Activated naive CD4-positive, alpha-beta T cell treated with anti-CD3 and anti-CD28 coated beads for 36 hours (primary cell): Measurements from ENCODE around the gene ERBIN. TPM values are rescaled to one million over a fixed set of nuclear protein-coding genes. Genes with fewer than 3 reads are reported as not detected.
"Not testable (repeated sequence)": the region's sequence is repeated elsewhere in the genome, so short reads cannot be mapped to it uniquely, and the experiment has no call there.

ENCODE experiments used
- CTCF ChIA-PET: fragments of 350-600 bp; sonication (Branson Sonifier 250); formaldehyde crosslinking; loops from one replicate; lab custom pipeline; 2021; ENCODE audit warnings: antibody characterized with exemption; lab: Charles Lee
- DNase-seq: peaks from one replicate; pipeline ENCODE4 v3.0.0-alpha.2; 2020
- H3K27ac Mint-ChIP-seq: one replicate; pipeline ENCODE4 v1.8.0; 2021; ENCODE audit warnings: mild to moderate bottlenecking, mixed read lengths
- H3K27me3 Mint-ChIP-seq: one replicate; pipeline ENCODE4 v1.8.0; 2021; ENCODE audit warnings: low read depth, mixed read lengths
- H3K36me3 Mint-ChIP-seq: one replicate; pipeline ENCODE4 v1.8.0; 2021; ENCODE audit warnings: low read depth, mixed read lengths
- H3K4me1 Mint-ChIP-seq: one replicate; pipeline ENCODE4 v1.8.0; 2021; ENCODE audit warnings: low read depth, mixed read lengths
- H3K4me3 Mint-ChIP-seq: one replicate; pipeline ENCODE4 v1.8.0; 2021; ENCODE audit warnings: mild to moderate bottlenecking, moderate library complexity, mixed read lengths
- H3K9me3 Mint-ChIP-seq: one replicate; pipeline ENCODE4 v1.8.0; 2021; ENCODE audit warnings: mixed read lengths
- intact Hi-C: fragments of 100-400 bp; cut with micrococcal nuclease; formaldehyde crosslinking; loops from one replicate; pipeline ENCODE4 v1.15.1; 2023
- total RNA-seq, 2 experiments: library from RNA; stranded (reverse); gene quantifications; one replicate each; pipeline ENCODE4 v1.2.3, GENCODE V29; 2021

ERBIN gene, protein sequence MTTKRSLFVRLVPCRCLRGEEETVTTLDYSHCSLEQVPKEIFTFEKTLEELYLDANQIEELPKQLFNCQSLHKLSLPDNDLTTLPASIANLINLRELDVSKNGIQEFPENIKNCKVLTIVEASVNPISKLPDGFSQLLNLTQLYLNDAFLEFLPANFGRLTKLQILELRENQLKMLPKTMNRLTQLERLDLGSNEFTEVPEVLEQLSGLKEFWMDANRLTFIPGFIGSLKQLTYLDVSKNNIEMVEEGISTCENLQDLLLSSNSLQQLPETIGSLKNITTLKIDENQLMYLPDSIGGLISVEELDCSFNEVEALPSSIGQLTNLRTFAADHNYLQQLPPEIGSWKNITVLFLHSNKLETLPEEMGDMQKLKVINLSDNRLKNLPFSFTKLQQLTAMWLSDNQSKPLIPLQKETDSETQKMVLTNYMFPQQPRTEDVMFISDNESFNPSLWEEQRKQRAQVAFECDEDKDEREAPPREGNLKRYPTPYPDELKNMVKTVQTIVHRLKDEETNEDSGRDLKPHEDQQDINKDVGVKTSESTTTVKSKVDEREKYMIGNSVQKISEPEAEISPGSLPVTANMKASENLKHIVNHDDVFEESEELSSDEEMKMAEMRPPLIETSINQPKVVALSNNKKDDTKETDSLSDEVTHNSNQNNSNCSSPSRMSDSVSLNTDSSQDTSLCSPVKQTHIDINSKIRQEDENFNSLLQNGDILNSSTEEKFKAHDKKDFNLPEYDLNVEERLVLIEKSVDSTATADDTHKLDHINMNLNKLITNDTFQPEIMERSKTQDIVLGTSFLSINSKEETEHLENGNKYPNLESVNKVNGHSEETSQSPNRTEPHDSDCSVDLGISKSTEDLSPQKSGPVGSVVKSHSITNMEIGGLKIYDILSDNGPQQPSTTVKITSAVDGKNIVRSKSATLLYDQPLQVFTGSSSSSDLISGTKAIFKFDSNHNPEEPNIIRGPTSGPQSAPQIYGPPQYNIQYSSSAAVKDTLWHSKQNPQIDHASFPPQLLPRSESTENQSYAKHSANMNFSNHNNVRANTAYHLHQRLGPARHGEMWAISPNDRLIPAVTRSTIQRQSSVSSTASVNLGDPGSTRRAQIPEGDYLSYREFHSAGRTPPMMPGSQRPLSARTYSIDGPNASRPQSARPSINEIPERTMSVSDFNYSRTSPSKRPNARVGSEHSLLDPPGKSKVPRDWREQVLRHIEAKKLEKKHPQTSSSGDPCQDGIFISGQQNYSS (N-terminal part only)
- total RNA-seq, result 10 to 100 TPM; 41.9 to 42.2 TPM

DNA sequence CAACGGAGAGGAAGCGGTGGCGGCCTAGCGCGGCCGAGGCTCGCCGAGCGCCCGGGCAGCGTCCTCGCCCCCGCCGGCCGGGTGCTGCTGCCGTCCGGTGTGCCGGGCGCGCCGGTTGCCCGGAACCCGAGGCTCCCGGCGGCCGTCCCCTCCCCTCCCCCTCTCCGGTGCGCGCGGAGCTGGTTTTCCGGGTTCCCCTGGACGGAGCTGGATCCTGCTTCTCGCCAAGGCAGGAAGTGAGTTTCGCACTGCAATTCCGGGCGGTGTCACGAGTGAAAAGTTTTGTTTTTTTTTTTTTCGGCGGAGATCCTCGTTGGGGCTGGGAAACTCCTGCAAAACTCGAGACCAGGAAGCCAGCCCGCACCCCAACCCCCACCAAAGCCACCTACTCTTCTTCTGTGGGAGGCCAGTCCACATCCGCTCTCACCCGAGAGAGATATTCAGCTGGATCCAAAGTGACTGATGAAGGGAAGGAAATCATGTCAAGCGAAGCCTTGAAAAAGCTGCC, at the start of gene ERBIN:
ERBIN (plus strand) TSS at position 300 of the 508 bp plus-strand sequence. CDS start 66,144 bp downstream, outside the sequence.
- CTCF ChIA-PET, result interaction anchor here (0.6 to 1.2 kb wide), 3 partner anchors 44 to 315 kb away, joined by 3 read pairs; no protein-coding TSS in a partner anchor
- Mint-ChIP-seq H3K27ac (peak within 1 kb of the TSS; percentile 98), H3K4me1 (peaks cover 32% of the 10 kb centered on the region), H3K27me3 (no peaks in the 10 kb centered on the region), H3K36me3 (peaks cover 11% of the 10 kb centered on the region), H3K4me3 (peak within 1 kb of the TSS; percentile 92), H3K9me3 (no peaks in the 10 kb centered on the region)
- intact Hi-C loops, result loop anchor here (1.0 to 5.0 kb wide), 5 partner anchors 184 to 1158 kb away; partner anchors contain the start of genes CENPK, CWC27, PPWD1 and SREK1IP1
- peak; percentile 84 for DNase-seq

DNA sequence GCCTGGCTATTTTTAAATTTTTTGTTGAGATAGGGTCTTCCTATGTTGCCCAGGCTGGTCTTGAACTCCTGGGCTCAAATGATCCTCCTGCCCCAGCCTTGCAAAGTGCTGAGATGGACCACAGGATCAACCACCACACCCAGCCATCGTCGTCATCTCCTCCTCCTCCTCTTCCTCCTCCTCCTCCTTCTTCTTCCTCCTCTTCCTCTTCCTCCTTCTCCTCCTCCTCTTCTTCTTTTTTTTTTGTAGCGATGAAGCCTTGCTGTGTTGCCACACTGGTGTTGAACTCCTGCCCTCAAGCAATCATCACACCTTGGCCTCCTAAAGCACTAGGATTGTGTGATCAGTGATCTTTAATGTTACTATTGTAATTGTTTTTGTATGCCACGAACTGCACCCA, 49.4 kb upstream of the ERBIN start:
- H3K9me3 Mint-ChIP-seq, result peaks cover 1% of the 10 kb centered on the region
- no peak overlapping the region for H3K4me3 Mint-ChIP-seq
- no peak overlapping the region for H3K27ac Mint-ChIP-seq
- H3K36me3 Mint-ChIP-seq, result peaks cover 3% of the 10 kb centered on the region
- CTCF ChIA-PET, result no interaction called here
- H3K4me1 Mint-ChIP-seq, result no peaks in the 10 kb centered on the region
- DNase-seq, result no peak
- H3K27me3 Mint-ChIP-seq, result no peaks in the 10 kb centered on the region
- intact Hi-C loops, result no loop called here

DNA sequence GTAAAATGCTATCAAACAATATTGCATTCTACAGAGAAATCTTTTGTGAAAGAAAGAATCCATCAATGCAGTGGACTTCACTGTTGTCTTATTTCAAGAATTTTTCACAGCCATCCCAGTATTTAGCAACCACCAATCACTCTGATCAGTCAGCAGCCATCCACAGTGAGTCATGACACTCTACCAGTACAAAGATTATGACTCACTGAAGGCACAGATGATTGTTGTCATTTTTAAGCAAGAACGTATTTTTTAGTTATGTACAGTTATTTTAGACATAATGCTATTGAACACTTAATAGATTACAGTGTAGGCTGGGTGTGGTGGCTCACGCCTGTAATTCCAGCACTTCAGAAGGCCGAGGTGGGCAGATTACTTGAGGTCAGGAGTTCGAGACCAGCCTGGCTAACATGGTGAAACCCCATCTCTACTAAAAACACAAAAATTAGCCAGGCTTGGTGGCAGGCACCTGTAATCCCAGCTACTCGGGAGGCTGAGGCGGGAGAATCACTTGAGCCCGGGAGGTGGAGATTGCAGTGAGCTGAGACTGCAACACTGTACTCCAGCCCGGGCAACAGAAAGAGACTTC, 46.6 kb upstream of the ERBIN start:
- H3K36me3 Mint-ChIP-seq, H3K27me3 Mint-ChIP-seq, H3K4me3 Mint-ChIP-seq, H3K27ac Mint-ChIP-seq, CTCF ChIA-PET, H3K9me3 Mint-ChIP-seq, H3K4me1 Mint-ChIP-seq: not testable (repeated sequence)
- intact Hi-C loops, result loop anchor here (2.0 kb wide), 1 partner anchor 75 kb away; no protein-coding TSS in a partner anchor
- peak; percentile 18 for DNase-seq

DNA sequence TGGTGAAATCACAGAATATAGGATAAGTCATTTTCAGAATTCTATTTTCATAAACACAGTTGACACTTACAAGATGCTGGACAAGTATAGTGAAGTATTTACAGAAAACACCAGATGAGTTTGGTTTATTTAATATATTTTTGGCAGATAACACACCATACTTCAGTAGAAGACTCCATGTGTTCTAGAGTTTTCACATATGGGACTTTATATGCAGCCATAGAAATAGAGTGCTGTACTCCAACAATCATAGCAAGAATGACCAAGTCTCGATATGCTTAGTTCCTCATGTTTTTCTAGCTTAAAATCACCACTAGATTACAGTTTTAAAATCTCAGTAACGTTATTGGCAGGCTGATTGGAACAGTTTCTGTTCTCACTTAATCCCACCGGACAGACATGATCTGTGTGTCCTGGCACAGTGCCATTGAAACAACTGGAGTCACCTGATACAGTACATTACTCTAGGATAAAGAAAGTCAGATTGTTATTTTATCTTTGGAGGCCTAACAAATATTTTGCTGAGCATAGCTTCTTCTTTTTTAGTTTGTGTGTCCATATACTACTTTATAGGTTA, 45.8 kb upstream of the ERBIN start:
- Mint-ChIP-seq H3K36me3 (peaks cover 3% of the 10 kb centered on the region), H3K27ac (no peak overlapping the region), H3K27me3 (no peaks in the 10 kb centered on the region), H3K4me1 (no peaks in the 10 kb centered on the region), H3K9me3 (peaks cover 1% of the 10 kb centered on the region), H3K4me3 (no peak overlapping the region)
- intact Hi-C loops, result no loop called here
- CTCF ChIA-PET, result no interaction called here
- no peak for DNase-seq

DNA sequence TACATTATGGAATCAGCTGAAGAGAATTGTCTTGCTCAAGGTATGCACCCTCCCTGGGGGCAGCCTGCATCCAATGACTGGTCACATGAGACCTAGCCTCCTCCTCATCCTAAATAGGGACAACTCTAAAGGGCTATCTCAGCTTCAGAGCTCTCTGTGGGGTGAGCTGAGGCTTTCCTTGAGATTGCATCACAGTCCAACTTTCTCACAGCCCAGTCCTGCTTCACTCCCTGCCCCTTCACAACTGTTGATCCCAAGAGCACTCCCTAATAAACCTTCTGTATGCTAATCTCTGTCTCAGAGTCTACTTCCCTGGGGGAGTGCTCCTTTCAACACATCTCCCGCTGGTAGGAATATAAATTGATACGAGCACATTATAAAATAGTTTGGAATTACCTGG, 44.1 kb upstream of the ERBIN start:
- intact Hi-C loops, result no loop called here
- CTCF ChIA-PET, result no interaction called here
- no peaks in the 10 kb centered on the region for H3K27me3 Mint-ChIP-seq
- H3K36me3 Mint-ChIP-seq, result peaks cover 2% of the 10 kb centered on the region
- no peaks in the 10 kb centered on the region for H3K4me1 Mint-ChIP-seq
- H3K27ac Mint-ChIP-seq, result no peak overlapping the region
- no peaks in the 10 kb centered on the region for H3K9me3 Mint-ChIP-seq
- no peak for DNase-seq
- H3K4me3 Mint-ChIP-seq, result no peak overlapping the region

DNA sequence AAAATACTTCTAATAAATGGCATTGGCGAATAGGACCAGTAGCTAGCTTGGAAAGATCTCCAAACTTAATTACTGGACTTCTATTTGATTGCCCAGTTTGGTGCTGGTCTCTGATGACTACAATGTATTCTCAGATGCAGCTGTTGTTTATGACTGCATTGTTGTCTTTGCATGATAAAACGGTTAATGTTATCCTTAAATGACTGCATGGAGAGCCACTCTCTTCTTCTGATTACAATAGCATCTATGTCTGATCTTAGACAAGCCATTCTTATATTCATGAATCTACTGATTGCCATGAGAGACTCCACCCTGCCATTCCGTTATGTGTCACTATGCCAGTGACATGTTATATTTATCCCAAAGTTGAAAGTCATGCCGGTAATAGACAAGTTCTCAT, 42.9 kb upstream of the ERBIN start:
- Mint-ChIP-seq H3K4me1 (no peaks in the 10 kb centered on the region), H3K9me3 (no peaks in the 10 kb centered on the region), H3K4me3 (no peak overlapping the region), H3K27me3 (no peaks in the 10 kb centered on the region), H3K36me3 (peaks cover 1% of the 10 kb centered on the region), H3K27ac (no peak overlapping the region)
- CTCF ChIA-PET, result no interaction called here
- intact Hi-C loops, result no loop called here
- no peak for DNase-seq

DNA sequence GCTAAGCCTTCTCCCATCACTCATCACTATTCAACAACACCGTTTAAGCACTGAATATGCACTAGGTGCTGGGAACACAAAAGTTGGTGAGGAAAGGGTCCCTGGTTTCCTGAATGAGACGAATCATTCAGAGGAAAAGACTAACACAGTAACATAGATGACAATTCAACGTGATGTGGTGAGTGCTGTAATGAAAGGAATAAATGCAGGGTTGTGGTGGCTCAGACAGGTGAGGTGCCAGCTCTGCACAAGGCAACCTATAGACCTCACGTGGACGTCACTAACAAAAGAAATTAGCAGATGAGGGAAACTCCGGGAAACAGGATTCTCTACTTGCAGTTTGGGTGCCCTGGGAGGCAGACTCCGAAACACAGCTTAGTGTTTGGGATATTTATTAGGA, 40.0 kb upstream of the ERBIN start:
- Mint-ChIP-seq H3K4me1 (peaks cover 3% of the 10 kb centered on the region), H3K36me3 (no peaks in the 10 kb centered on the region), H3K4me3 (no peak overlapping the region), H3K27me3 (no peaks in the 10 kb centered on the region), H3K9me3 (no peaks in the 10 kb centered on the region), H3K27ac (no peak overlapping the region)
- no peak for DNase-seq
- intact Hi-C loops, result no loop called here
- CTCF ChIA-PET, result no interaction called here

DNA sequence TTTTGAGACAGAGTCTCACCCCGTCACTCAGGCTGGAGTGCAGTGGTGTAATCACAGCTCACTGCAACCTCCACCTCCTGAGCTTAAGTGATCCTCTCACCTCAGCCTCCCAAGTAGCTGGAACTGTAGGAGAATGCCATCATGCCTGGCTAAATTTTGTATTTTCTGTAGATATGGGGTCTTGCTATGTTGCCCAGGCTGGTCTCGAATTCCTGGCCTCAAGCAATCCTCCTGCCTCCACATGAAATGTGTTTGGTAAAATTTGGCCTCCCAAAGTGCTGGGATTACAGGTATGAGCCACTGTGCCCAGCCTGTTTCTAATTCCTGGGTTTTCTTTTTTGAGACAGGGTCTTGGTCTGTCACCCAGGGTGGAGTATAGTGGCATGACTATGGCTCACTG, 34.4 kb upstream of the ERBIN start:
- DNase-seq, H3K9me3 Mint-ChIP-seq, H3K4me3 Mint-ChIP-seq, H3K36me3 Mint-ChIP-seq, H3K4me1 Mint-ChIP-seq, H3K27me3 Mint-ChIP-seq, H3K27ac Mint-ChIP-seq, intact Hi-C loops: not testable (repeated sequence)
- CTCF ChIA-PET, result interaction anchor here (0.7 kb wide), 1 partner anchor 334 kb away, joined by 4 read pairs; no protein-coding TSS in a partner anchor

DNA sequence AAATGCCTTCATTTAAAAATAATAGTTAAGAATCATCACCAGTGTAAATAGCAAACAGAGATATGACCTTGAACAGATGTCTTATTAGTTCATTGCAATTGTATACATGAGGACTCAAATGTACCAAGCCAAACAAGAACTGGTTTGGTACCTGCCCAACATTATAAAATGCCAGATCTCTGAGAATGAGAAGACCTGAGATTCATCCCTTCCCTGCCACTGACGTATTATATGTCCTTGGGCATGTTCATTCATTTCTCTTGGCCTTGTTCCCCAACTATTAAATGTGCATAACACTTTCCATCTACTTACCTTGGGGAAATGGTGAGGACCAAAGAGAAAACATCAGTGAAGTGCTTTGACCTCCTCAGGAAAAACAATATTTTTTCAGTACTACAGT, 33.6 kb upstream of the ERBIN start:
- Mint-ChIP-seq H3K4me3 (no peak overlapping the region), H3K27me3 (no peaks in the 10 kb centered on the region), H3K36me3 (no peaks in the 10 kb centered on the region), H3K9me3 (no peaks in the 10 kb centered on the region), H3K4me1 (peaks cover 3% of the 10 kb centered on the region), H3K27ac (no peak overlapping the region)
- intact Hi-C loops, result no loop called here
- CTCF ChIA-PET, result no interaction called here
- DNase-seq, result no peak

DNA sequence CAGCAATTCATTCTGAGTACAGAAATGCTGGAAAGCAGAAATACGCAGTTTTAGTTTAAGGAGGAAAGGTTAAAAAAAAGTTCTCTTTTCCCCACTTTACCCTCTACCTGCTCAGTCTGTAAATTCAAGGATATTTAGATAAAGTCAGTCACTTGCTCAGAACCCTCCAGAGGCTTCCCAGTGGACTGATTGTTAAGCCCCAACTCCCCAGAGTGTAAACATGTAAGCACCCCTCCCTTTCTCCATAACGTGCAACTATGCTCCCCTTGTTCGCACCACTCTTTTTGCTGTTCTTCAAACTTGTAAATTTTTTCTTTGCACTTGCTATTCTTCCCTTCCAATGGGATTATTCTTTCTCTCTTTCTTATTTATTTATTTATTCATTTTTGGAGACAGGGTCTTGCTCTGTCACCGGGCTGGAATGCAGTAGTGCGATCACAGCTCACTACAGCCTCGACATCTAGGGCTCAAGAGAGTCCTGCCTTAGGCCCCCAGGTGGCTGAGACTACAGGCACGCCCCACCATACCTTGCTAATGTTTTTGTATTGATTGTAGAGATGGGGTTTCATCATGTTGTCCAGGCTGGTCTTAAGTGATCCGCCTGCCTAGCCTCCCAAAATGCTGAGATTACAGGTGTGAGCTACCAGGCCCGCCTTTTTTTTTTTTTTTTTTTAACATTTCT, 32.5 kb upstream of the ERBIN start:
- Mint-ChIP-seq H3K36me3 (no peaks in the 10 kb centered on the region), H3K27ac (no peak overlapping the region), H3K27me3 (no peaks in the 10 kb centered on the region), H3K4me3 (no peak overlapping the region), H3K9me3 (no peaks in the 10 kb centered on the region), H3K4me1 (peaks cover 3% of the 10 kb centered on the region)
- CTCF ChIA-PET, result no interaction called here
- intact Hi-C loops, result no loop called here
- no peak for DNase-seq

DNA sequence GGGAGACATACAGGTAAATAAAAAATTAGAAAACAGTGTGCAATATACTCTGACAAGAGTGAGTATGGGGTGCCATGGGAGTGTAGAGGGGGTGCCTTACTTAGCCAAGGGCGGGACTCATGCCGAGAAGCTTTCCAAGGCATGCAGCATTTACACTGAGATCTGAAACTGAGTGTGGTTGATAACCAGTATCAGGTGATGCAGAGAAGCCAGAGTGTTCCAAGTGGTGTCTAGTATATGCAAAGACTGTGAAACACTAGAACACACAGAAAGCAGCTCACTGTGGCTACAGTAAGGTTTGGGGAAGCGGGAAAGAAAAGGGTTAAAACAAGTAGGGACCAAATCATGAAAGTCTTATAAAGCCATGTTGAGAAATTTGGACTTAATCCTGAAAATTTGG, 30.5 kb upstream of the ERBIN start:
- Mint-ChIP-seq H3K27me3 (no peaks in the 10 kb centered on the region), H3K36me3 (no peaks in the 10 kb centered on the region), H3K4me1 (peaks cover under 1% of the 10 kb centered on the region), H3K4me3 (no peak overlapping the region), H3K9me3 (peaks cover 2% of the 10 kb centered on the region), H3K27ac (no peak overlapping the region)
- intact Hi-C loops, result no loop called here
- no peak for DNase-seq
- CTCF ChIA-PET, result interaction anchor here (1.3 kb wide), 1 partner anchor 9 kb away, joined by 3 read pairs; no protein-coding TSS in a partner anchor
